Central memory CD8-positive, alpha-beta T cell (primary cell): ENCODE data around the gene BCL7B.
"Not testable (repeated sequence)": the region's sequence is repeated elsewhere in the genome, so short reads cannot be mapped to it uniquely, and the experiment has no call there.

Source experiments
- ATAC-seq: fragments of 150-1000 bp; cut with Tn5 transposase; replicated peaks from 2 replicates; pipeline ENCODE4 v1.10.0; 2022; ENCODE audit warnings: mild to moderate bottlenecking, moderate FRiP score, moderate number of reproducible peaks; ENCODE audit not compliant: poor library complexity, severe bottlenecking; ENCODE audit errors: extremely low read depth
- DNase-seq, 2 donors: peaks; one replicate each; pipeline ENCODE4 v3.0.0; 2021; ENCODE audit warnings: low spot score in 2 of 2
- H3K27ac Mint-ChIP-seq: one replicate; pipeline ENCODE4 v1.8.0; 2022; ENCODE audit warnings: low read depth, mild to moderate bottlenecking, moderate library complexity, mixed read lengths
- H3K27me3 Mint-ChIP-seq: one replicate; pipeline ENCODE4 v1.8.0; 2022; ENCODE audit warnings: mixed read lengths
- H3K36me3 Mint-ChIP-seq: one replicate; pipeline ENCODE4 v1.8.0; 2022; ENCODE audit warnings: mild to moderate bottlenecking, moderate library complexity, mixed read lengths; ENCODE audit not compliant: insufficient read depth
- H3K4me1 Mint-ChIP-seq: one replicate; pipeline ENCODE4 v1.8.0; 2022; ENCODE audit warnings: mixed read lengths
- H3K4me3 Mint-ChIP-seq: one replicate; pipeline ENCODE4 v1.8.0; 2022; ENCODE audit warnings: mild to moderate bottlenecking, moderate library complexity, mixed read lengths
- H3K9me3 Mint-ChIP-seq: one replicate; pipeline ENCODE4 v1.8.0; 2022; ENCODE audit warnings: mixed read lengths

The BCL7B gene

GRCh38 chr7:73585196-73585595 is 27.7 kb upstream of the BCL7B start:
- no peak overlapping the region for H3K27ac Mint-ChIP-seq
- no peak for ATAC-seq
- H3K4me1 Mint-ChIP-seq, result no peaks in the 10 kb centered on the region
- no peaks in the 10 kb centered on the region for H3K27me3 Mint-ChIP-seq
- no peak for DNase-seq
- no peaks in the 10 kb centered on the region for H3K9me3 Mint-ChIP-seq
- H3K36me3 Mint-ChIP-seq, result peaks cover 2% of the 10 kb centered on the region
- H3K4me3 Mint-ChIP-seq, result no peak overlapping the region

- no peak overlapping the region for H3K27ac Mint-ChIP-seq
Observed at GRCh38 chr7:73582664-73583202, 25.2 kb upstream of the BCL7B start.

GRCh38 chr7:73581006-73581405 is 23.5 kb upstream of the BCL7B start:
- H3K4me3 Mint-ChIP-seq, H3K9me3 Mint-ChIP-seq, ATAC-seq, H3K27ac Mint-ChIP-seq, DNase-seq, H3K27me3 Mint-ChIP-seq: not testable (repeated sequence)
- Mint-ChIP-seq H3K36me3 (peaks cover 12% of the 10 kb centered on the region), H3K4me1 (peaks cover 25% of the 10 kb centered on the region)

More at GRCh38 chr7:73582664-73583202, 25.2 kb upstream of the BCL7B start:
- H3K9me3 Mint-ChIP-seq, result no peaks in the 10 kb centered on the region
- H3K4me3 Mint-ChIP-seq, result no peak overlapping the region
- H3K36me3 Mint-ChIP-seq, result peaks cover 8% of the 10 kb centered on the region
- no peak for DNase-seq
- ATAC-seq, result no peak
- peaks cover 15% of the 10 kb centered on the region for H3K4me1 Mint-ChIP-seq
- H3K27me3 Mint-ChIP-seq, result no peaks in the 10 kb centered on the region

- peak; percentile 89 for ATAC-seq
- Mint-ChIP-seq H3K9me3 (no peaks in the 10 kb centered on the region), H3K27ac (peak within 1 kb of the TSS; percentile 99), H3K27me3 (no peaks in the 10 kb centered on the region), H3K36me3 (peaks cover 16% of the 10 kb centered on the region), H3K4me3 (peak within 1 kb of the TSS; percentile 94), H3K4me1 (peaks cover 25% of the 10 kb centered on the region)
- peak; percentile 99 for DNase-seq
Observed at GRCh38 chr7:73578342-73579128, 21.0 kb upstream of the BCL7B start, which contains the start of gene TBL2. Gene TBL2, minus strand, starts transcription at chr7:73578579. Its CDS starts 30 bp downstream, at chr7:73578549.

GRCh38 chr7:73577627-73578341 is 20.3 kb upstream of the BCL7B start:
- Mint-ChIP-seq H3K27me3 (no peaks in the 10 kb centered on the region), H3K4me1 (peaks cover 26% of the 10 kb centered on the region), H3K9me3 (no peaks in the 10 kb centered on the region), H3K27ac (peak overlapping the region; percentile 99), H3K36me3 (peaks cover 19% of the 10 kb centered on the region), H3K4me3 (peak overlapping the region; percentile 94)
- ATAC-seq, result no peak
- DNase-seq, result peak in 1 of 2 donors; percentile 20

- DNase-seq (no peak), ATAC-seq (no peak)
- no peak overlapping the region for H3K27ac Mint-ChIP-seq
- H3K4me1 Mint-ChIP-seq, result peaks cover 27% of the 10 kb centered on the region
- H3K9me3 Mint-ChIP-seq, result no peaks in the 10 kb centered on the region
- H3K27me3 Mint-ChIP-seq, result no peaks in the 10 kb centered on the region
- H3K36me3 Mint-ChIP-seq, result peaks cover 37% of the 10 kb centered on the region
- no peak overlapping the region for H3K4me3 Mint-ChIP-seq
Observed at GRCh38 chr7:73573791-73574190, 16.3 kb upstream of the BCL7B start.

- no peak for ATAC-seq
- Mint-ChIP-seq H3K4me3 (no peak overlapping the region), H3K27ac (no peak overlapping the region), H3K36me3 (peaks cover 35% of the 10 kb centered on the region), H3K4me1 (peaks cover 22% of the 10 kb centered on the region), H3K27me3 (no peaks in the 10 kb centered on the region), H3K9me3 (no peaks in the 10 kb centered on the region)
- no peak for DNase-seq
Observed at GRCh38 chr7:73573276-73573675, 15.8 kb upstream of the BCL7B start.

GRCh38 chr7:73572767-73573186 is 15.3 kb upstream of the BCL7B start:
- H3K4me3 Mint-ChIP-seq, result no peak overlapping the region
- no peak overlapping the region for H3K27ac Mint-ChIP-seq
- DNase-seq, result no peak
- no peaks in the 10 kb centered on the region for H3K27me3 Mint-ChIP-seq
- H3K4me1 Mint-ChIP-seq, result peaks cover 18% of the 10 kb centered on the region
- H3K9me3 Mint-ChIP-seq, result no peaks in the 10 kb centered on the region
- ATAC-seq, result no peak
- H3K36me3 Mint-ChIP-seq, result peaks cover 33% of the 10 kb centered on the region

- no peak for DNase-seq
- no peaks in the 10 kb centered on the region for H3K27me3 Mint-ChIP-seq
- peaks cover 15% of the 10 kb centered on the region for H3K4me1 Mint-ChIP-seq
- no peak for ATAC-seq
- no peak overlapping the region for H3K27ac Mint-ChIP-seq
- no peak overlapping the region for H3K4me3 Mint-ChIP-seq
- peaks cover 27% of the 10 kb centered on the region for H3K36me3 Mint-ChIP-seq
- H3K9me3 Mint-ChIP-seq, result no peaks in the 10 kb centered on the region
Observed at GRCh38 chr7:73570977-73571376, 13.5 kb upstream of the BCL7B start.

- DNase-seq (no peak), ATAC-seq (no peak)
- Mint-ChIP-seq H3K9me3 (no peaks in the 10 kb centered on the region), H3K27ac (no peak overlapping the region), H3K27me3 (no peaks in the 10 kb centered on the region), H3K36me3 (peaks cover 27% of the 10 kb centered on the region), H3K4me3 (no peak overlapping the region), H3K4me1 (peaks cover 17% of the 10 kb centered on the region)
Observed at GRCh38 chr7:73570521-73570920, 13.0 kb upstream of the BCL7B start.

GRCh38 chr7:73569042-73569608 is 11.6 kb upstream of the BCL7B start:
- Mint-ChIP-seq H3K4me1 (peaks cover 17% of the 10 kb centered on the region), H3K4me3 (no peak overlapping the region), H3K9me3 (no peaks in the 10 kb centered on the region), H3K27me3 (no peaks in the 10 kb centered on the region), H3K27ac (no peak overlapping the region), H3K36me3 (peaks cover 23% of the 10 kb centered on the region)
- ATAC-seq (no peak), DNase-seq (no peak)

GRCh38 chr7:73567846-73568685 is 10.6 kb upstream of the BCL7B start:
- no peak overlapping the region for H3K27ac Mint-ChIP-seq

More at GRCh38 chr7:73567846-73568685, 10.6 kb upstream of the BCL7B start:
- no peaks in the 10 kb centered on the region for H3K27me3 Mint-ChIP-seq
- H3K36me3 Mint-ChIP-seq, result peaks cover 22% of the 10 kb centered on the region
- H3K4me3 Mint-ChIP-seq, result no peak overlapping the region
- DNase-seq (no peak), ATAC-seq (no peak)
- H3K9me3 Mint-ChIP-seq, result no peaks in the 10 kb centered on the region
- peaks cover 17% of the 10 kb centered on the region for H3K4me1 Mint-ChIP-seq
